Panc1 (cell line): ENCODE measurements around the gene TSC22D1. TPM values are rescaled to one million over a fixed set of nuclear protein-coding genes. Genes with fewer than 3 reads are reported as not detected.

ENCODE experiments used
- ATAC-seq: fragments of 200-7000 bp; cut with Tn5 transposase; 2 replicates; pipeline ENCODE4 v1.9.1; 2020; ENCODE audit warnings: mild to moderate bottlenecking, moderate library complexity
- BruUV-seq: library from RNA; stranded (reverse); fragments of 400-500 nt; replicated peaks from 2 replicates; lab custom pipeline; 2021; lab: Mats Ljungman, UMichigan
- CTCF ChIA-PET: fragments of 300-600 bp; sonication (Branson Sonifier 250); formaldehyde crosslinking; loops from one replicate; lab custom pipeline; 2022; ENCODE audit warnings: antibody characterized with exemption; lab: Charles Lee
- POLR2A ChIA-PET: fragments of 300-600 bp; sonication (Branson Sonifier 250); formaldehyde crosslinking; loops from one replicate; lab custom pipeline; 2022; ENCODE audit warnings: antibody characterized with exemption; lab: Charles Lee
- DNase-seq: peaks from one replicate; pipeline ENCODE4 v3.0.0-alpha.2; 2010; ENCODE audit warnings: low read depth, low spot score
- H3K27ac ChIP-seq: 2 replicates; pipeline ENCODE4 v1.5.1; 2011; ENCODE audit warnings: mild to moderate bottlenecking, low read length, inconsistent platforms
- H3K27me3 ChIP-seq: fragments of 200-500 bp; sonication (Bioruptor generic); 2 replicates; pipeline ENCODE4 v1.6.0; 2014; ENCODE audit warnings: low read length, inconsistent platforms; ENCODE audit not compliant: control insufficient read depth, insufficient read depth
- H3K36me3 ChIP-seq: fragments of 200-500 bp; sonication (Bioruptor generic); 2 replicates; pipeline ENCODE4 v1.5.1; 2014; ENCODE audit warnings: inconsistent platforms, mild to moderate bottlenecking, low read length, moderate library complexity; ENCODE audit not compliant: control insufficient read depth, insufficient read depth
- H3K4me1 ChIP-seq: 2 replicates; pipeline ENCODE4 v1.5.1; 2011; ENCODE audit warnings: inconsistent platforms, mild to moderate bottlenecking, low read length, moderate library complexity; ENCODE audit not compliant: control insufficient read depth, insufficient read depth
- H3K4me3 ChIP-seq, 2 experiments: 2 replicates each; pipeline ENCODE4 v1.5.1; 2011 to 2012; ENCODE audit warnings: low read depth in 2 of 2, low read length in 2 of 2, mild to moderate bottlenecking in 2 of 2, inconsistent platforms in 1 of 2, moderate library complexity in 1 of 2
- H3K9me3 ChIP-seq: fragments of 200-500 bp; sonication (Bioruptor generic); 2 replicates; pipeline ENCODE4 v1.5.1; 2014; ENCODE audit warnings: low read depth, mild to moderate bottlenecking, inconsistent platforms, low read length, moderate library complexity; ENCODE audit not compliant: control insufficient read depth, insufficient read depth
- POLR2AphosphoS5 ChIP-seq: IDR thresholded peaks from 2 replicates; pipeline ENCODE4 v1.6.1; 2012; ENCODE audit warnings: mild to moderate bottlenecking, low read depth, low read length, moderate library complexity
- SIN3A ChIP-seq: IDR thresholded peaks from 2 replicates; pipeline ENCODE4 v1.6.1; 2012; ENCODE audit warnings: low read depth, mild to moderate bottlenecking, low read length, moderate library complexity, borderline replicate concordance; ENCODE audit not compliant: insufficient read depth
- TCF7L2 ChIP-seq: IDR thresholded peaks from 2 replicates; pipeline ENCODE4 v1.6.1; 2011; ENCODE audit warnings: mild to moderate bottlenecking, low read depth, low read length, inconsistent platforms
- in situ Hi-C: cut with HindIII; loops from 2 replicates; pipeline ENCODE4 v1.10.0; 2016; ENCODE audit warnings: low sequenced_read_pairs, low pct_unique_long_range_greater_than_20kb
- intact Hi-C: fragments of 100-400 bp; cut with micrococcal nuclease; formaldehyde crosslinking; loops from one replicate; pipeline ENCODE4 v1.10.0; 2022; ENCODE audit not compliant: unreplicated experiment
- total RNA-seq: library from RNA; stranded (reverse); gene quantifications from one replicate; pipeline ENCODE4 v1.2.1, GENCODE V29; 2021; ENCODE audit not compliant: unreplicated experiment
- TF ChIP-seq, protein P1 (sequence below), 2 experiments: IDR thresholded peaks; 2 replicates each; pipeline ENCODE4 v1.6.1; 2011 to 2012; ENCODE audit warnings: low read depth in 2 of 2, control low read depth in 1 of 2, low read length in 1 of 2, mild to moderate bottlenecking in 1 of 2, moderate library complexity in 1 of 2; ENCODE audit not compliant: insufficient read depth in 1 of 2
- TF ChIP-seq, protein P2 (sequence below): fragments of 450-650 bp; IDR thresholded peaks from 2 replicates; pipeline ENCODE4 v1.5.1; 2017; ENCODE audit warnings: mild to moderate bottlenecking

TSC22D1 gene
- total RNA-seq, 1 experiment from 2014 or later = 31.8 TPM

DNA sequence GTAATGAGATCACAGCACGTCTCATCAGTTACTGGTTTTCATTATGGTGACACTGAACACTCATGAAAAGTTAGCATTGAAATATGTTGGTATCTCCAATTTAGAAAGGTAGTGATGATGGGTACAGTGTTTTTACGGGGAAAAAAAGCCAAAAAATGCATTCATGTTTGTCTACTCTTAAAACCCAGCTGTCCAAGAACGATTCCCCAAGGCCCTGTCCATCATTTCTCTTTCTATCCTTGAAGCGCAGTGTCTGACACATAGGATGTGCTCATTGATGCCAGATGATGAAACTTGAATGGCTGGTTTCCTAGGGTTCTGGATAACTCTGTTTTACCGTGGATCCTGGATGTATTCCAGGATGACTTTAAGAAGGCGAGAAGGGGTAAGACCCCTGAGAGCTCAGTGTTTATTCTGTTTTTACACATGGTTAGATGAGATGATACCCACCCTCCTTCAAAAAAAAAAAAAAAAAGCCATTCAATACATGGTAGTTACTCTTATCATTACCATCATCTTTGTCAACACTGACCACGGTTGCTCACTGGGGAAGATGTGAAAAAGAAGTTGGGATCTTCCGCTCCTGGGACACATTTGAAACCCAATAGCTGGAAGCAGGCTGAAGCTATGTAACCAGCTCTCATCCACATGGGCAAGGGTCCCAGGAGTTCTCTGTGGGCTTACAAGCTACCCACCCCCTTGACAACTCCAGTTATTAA is 180.0 kb downstream of the TSC22D1 start:
- ChIA-PET CTCF (no interaction called here), POLR2A (no interaction called here)
- in situ Hi-C loops = no loop called here

DNA sequence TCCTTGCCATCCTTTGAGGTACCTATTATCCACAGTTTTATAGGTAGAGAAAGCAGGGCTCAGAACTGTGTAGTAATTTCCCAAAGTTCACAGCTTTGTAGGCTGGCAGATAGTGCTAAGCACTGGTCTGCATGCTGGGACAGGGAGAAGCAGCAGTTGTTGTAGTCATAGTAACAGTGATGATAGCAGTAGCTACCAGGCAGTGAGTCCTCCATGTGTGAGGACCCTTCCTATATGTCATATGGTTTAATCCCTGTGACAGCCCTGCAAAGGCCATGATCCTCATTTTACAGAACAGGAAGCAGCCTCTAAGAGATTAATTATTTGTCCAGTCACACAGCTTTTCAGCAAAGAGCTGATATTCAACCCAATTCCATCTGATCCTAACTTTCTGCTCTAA is 181.5 kb downstream of the TSC22D1 start:
- ChIA-PET CTCF (no interaction called here), POLR2A (no interaction called here)
- Histone ChIP-seq H3K27me3 (no peaks in the 10 kb centered on the region), H3K36me3 (no peaks in the 10 kb centered on the region), H3K9me3 (no peaks in the 10 kb centered on the region), H3K4me1 (no peaks in the 10 kb centered on the region), H3K27ac (no peak overlapping the region), H3K4me3 (no peak overlapping the region)
- no TSS peak for BruUV-seq
- DNase-seq = no peak
- in situ Hi-C loops (no loop called here), intact Hi-C loops (no loop called here)
- TF ChIP-seq SIN3A (no peak), TCF7L2 (no peak), POLR2AphosphoS5 (no peak)
- TF ChIP-seq, protein P1, sequence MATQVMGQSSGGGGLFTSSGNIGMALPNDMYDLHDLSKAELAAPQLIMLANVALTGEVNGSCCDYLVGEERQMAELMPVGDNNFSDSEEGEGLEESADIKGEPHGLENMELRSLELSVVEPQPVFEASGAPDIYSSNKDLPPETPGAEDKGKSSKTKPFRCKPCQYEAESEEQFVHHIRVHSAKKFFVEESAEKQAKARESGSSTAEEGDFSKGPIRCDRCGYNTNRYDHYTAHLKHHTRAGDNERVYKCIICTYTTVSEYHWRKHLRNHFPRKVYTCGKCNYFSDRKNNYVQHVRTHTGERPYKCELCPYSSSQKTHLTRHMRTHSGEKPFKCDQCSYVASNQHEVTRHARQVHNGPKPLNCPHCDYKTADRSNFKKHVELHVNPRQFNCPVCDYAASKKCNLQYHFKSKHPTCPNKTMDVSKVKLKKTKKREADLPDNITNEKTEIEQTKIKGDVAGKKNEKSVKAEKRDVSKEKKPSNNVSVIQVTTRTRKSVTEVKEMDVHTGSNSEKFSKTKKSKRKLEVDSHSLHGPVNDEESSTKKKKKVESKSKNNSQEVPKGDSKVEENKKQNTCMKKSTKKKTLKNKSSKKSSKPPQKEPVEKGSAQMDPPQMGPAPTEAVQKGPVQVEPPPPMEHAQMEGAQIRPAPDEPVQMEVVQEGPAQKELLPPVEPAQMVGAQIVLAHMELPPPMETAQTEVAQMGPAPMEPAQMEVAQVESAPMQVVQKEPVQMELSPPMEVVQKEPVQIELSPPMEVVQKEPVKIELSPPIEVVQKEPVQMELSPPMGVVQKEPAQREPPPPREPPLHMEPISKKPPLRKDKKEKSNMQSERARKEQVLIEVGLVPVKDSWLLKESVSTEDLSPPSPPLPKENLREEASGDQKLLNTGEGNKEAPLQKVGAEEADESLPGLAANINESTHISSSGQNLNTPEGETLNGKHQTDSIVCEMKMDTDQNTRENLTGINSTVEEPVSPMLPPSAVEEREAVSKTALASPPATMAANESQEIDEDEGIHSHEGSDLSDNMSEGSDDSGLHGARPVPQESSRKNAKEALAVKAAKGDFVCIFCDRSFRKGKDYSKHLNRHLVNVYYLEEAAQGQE (IDR thresholded peaks at IDR 0.05; ENCODE audit: insufficient read depth in 1 of 2, low read depth in 2 of 2, low read length in 1 of 2) = no peak
- TF ChIP-seq, protein P2, sequence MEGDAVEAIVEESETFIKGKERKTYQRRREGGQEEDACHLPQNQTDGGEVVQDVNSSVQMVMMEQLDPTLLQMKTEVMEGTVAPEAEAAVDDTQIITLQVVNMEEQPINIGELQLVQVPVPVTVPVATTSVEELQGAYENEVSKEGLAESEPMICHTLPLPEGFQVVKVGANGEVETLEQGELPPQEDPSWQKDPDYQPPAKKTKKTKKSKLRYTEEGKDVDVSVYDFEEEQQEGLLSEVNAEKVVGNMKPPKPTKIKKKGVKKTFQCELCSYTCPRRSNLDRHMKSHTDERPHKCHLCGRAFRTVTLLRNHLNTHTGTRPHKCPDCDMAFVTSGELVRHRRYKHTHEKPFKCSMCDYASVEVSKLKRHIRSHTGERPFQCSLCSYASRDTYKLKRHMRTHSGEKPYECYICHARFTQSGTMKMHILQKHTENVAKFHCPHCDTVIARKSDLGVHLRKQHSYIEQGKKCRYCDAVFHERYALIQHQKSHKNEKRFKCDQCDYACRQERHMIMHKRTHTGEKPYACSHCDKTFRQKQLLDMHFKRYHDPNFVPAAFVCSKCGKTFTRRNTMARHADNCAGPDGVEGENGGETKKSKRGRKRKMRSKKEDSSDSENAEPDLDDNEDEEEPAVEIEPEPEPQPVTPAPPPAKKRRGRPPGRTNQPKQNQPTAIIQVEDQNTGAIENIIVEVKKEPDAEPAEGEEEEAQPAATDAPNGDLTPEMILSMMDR = no peak
- ATAC-seq = no peak

More for the DNA sequence above, 180.0 kb downstream of the TSC22D1 start:
- intact Hi-C loops = no loop called here
- Histone ChIP-seq H3K4me3 (no peak overlapping the region), H3K4me1 (no peaks in the 10 kb centered on the region), H3K36me3 (no peaks in the 10 kb centered on the region), H3K27me3 (no peaks in the 10 kb centered on the region), H3K27ac (no peak overlapping the region), H3K9me3 (no peaks in the 10 kb centered on the region)
- BruUV-seq = no TSS peak
- ATAC-seq (no peak), DNase-seq (no peak)
- TF ChIP-seq SIN3A = no peak
- TF ChIP-seq, protein P2 = no peak
- TF ChIP-seq TCF7L2 = no peak
- TF ChIP-seq, protein P1 (IDR thresholded peaks at IDR 0.05; ENCODE audit: insufficient read depth in 1 of 2, low read depth in 2 of 2, low read length in 1 of 2) = no peak
- TF ChIP-seq POLR2AphosphoS5 = no peak
